HG03558 (cell line): ENCODE measurements around the gene MEGF6.
"Not testable (repeated sequence)": the region's sequence is repeated elsewhere in the genome, so short reads cannot be mapped to it uniquely, and the experiment has no call there.

Experiments
- ATAC-seq: cut with Tn5 transposase; IDR thresholded peaks from one replicate; pipeline ENCODE4 v1.9.1; 2021; ENCODE audit warnings: moderate number of reproducible peaks; ENCODE audit not compliant: unreplicated experiment; ENCODE audit errors: extremely low read depth

MEGF6 gene

GRCh38 chr1:3630914-3631313 lies 19.6 kb upstream of the MEGF6 start:
- no peak for ATAC-seq

DNA sequence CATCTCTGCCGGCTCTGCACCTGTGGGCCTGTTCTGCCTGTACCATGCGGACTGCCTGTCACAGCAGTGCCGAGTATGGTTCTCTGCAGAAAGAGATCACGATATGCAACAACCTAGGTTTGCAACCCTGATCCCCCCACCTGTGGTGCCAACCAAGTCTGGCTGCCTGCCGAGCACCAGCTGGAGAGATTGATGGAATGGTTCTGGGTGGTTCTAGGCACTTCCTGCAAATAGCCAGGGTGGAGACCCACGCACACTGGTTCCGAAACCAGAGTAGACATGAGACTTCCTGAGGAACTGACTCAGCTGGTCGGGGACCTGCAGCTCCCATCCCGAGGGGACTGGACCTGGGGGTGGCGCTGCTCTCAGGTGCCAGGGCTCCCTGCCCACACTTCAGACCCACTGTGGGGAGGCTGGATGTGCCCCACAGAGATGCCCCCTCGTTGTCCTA lies 18.9 kb upstream of the MEGF6 start:
- no peak for ATAC-seq

- no peak for ATAC-seq
These were observed 18.4 kb upstream of the MEGF6 start for GRCh38 chr1:3629561-3630160.

DNA sequence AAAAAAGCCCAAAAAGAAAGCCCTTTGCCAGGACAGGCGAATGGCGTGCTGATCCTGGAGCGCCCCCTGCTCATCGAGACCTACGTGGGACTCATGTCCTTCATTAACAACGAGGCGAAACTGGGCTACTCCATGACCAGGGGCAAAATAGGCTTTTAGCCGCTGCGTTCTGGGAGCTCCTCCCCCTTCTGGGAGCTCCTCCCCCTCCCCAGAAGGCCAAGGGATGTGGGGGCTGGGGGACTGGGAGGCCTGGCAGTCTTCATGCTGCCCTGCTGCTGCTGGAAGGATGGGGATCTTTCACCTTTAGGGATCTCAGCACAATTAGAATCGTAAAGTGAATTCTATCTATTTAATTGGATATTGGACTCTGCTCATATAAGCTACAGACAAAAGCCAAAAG lies 17.1 kb upstream of the MEGF6 start:
- no peak for ATAC-seq

GRCh38 chr1:3627515-3628253 lies 16.4 kb upstream of the MEGF6 start:
- no peak for ATAC-seq

DNA sequence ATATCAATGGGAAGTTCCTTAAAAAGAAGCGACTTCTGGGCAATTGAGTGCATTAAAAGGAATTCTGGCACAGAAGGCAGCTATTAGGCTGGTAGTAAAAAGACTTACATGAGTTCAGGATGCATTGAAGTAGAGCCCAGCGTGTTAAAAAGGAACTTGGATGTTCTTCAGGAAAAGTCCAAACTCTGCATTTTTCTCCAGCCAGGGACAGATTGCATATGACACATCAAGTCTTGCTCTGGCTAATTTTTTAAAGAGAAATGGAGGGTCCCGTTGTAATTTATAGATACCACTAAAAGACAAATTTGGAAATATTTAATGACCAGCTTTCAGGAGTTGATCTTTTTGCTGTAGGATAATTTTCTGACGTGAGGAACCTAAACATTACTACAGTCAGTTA lies 14.7 kb upstream of the MEGF6 start:
- ATAC-seq: no peak

GRCh38 chr1:3625151-3625907 lies 14.0 kb upstream of the MEGF6 start:
- ATAC-seq: no peak

- ATAC-seq: peak; percentile 84
These were observed 13.2 kb upstream of the MEGF6 start, which contains the start of gene TPRG1L for GRCh38 chr1:3624200-3625136. Gene TPRG1L, plus strand, starts transcription at chr1:3625015. Its CDS starts 58 bp downstream, at chr1:3625073.

GRCh38 chr1:3623441-3624199 lies 12.3 kb upstream of the MEGF6 start:
- ATAC-seq: no peak

GRCh38 chr1:3622102-3622501 lies 10.8 kb upstream of the MEGF6 start:
- not testable (repeated sequence) for ATAC-seq

DNA sequence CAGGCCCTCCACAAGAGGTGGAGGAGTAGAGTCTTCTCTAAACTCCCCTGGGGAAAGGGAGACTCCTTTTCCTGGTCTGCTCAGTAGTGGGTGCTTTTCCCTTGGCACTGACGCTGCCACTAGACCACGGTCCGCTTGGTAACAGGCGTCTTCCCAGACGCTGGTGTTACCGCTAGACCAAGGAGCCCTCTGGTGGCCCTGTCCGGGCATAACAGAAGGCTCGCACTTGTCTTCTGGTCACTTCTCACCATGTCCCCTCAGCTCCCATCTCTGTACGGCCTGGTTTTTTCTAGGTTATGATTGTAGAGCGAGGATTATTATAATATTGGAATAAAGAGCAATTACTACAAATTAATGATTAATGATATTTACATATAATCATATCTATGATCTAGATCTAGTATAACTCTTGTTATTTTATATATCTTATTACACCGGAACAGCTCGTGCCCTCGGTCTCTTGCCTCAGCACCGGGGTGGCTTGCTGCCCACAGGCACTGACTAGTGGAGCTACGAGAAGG lies 9.9 kb upstream of the MEGF6 start:
- ATAC-seq: not testable (repeated sequence)

DNA sequence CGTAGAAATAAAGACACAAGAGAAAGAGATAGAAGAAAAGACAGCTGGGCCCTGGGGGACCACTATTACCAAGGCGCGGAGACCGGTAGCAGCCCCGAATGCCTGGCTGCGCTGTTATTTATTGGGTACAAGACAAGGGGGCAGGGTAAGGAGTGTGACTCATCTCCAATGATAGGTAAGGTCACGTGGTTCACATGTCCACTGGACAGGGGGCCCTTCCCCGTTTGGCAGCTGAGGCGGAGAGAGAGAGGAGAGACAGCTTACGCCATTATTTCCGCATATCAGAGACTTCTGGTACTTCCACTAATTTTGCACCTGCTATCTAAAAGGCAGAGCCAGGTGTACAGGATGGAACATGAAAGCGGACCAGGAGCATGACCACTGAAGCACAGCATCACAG lies 9.4 kb upstream of the MEGF6 start:
- no peak for ATAC-seq

- no peak for ATAC-seq
These were observed 7.8 kb upstream of the MEGF6 start for GRCh38 chr1:3618881-3619671.

- no peak for ATAC-seq
These were observed 7.2 kb upstream of the MEGF6 start for GRCh38 chr1:3618531-3618880.

DNA sequence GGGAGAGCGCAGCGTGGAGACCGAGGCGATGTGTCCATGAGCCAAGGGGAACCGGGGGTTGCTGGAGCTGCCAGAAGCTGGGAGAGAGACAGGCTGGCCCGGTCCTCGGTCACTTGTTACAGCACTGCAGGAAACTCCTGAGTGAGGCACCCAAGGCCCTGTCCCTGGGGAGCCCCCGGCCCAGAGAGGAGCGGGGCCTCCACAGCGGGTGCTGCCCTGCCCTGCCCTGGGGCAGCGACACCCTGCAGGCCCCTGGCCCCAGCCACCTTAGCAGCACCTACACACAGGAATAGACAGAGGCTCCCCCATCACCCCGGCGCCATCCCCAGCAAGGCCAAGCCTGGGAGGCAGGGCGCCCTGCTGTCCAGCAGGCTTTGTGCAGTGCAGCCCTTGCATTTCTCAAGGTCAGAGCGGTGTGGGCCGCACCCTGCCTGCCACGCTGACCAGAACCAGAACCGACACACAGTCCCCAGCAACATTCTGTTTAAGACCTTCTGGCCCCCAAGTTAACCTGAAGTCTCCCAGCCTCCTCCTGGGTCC lies 6.6 kb upstream of the MEGF6 start:
- no peak for ATAC-seq

DNA sequence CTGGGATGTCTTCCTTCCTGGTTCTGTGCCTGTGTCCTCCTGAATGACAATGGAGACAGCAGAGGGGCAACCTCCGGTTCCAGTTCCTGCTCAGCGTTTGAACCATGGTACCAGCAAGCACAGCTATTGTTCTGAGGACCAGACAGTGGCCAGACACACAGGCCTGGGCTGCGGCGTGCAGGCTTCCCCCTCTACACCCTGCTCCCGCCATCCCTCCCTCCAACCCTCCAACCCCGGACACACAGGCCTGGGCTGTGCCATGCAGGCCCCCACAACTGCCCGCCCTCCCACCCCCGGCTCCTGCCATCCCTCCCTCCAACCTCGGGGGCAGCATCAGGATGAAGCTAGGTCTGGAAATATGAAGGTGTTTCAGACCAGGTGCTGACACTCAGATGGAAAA lies 5.6 kb upstream of the MEGF6 start:
- ATAC-seq: no peak

- ATAC-seq: no peak
These were observed 3.7 kb upstream of the MEGF6 start for GRCh38 chr1:3614755-3615742.
